ENCODE data around the gene SLC39A8.
"Not testable (repeated sequence)": the region's sequence is repeated elsewhere in the genome, so short reads cannot be mapped to it uniquely, and the experiment has no call there.

SLC39A8 gene

GRCh38 chr4:102344954-102345794, at the start of gene SLC39A8:
Gene SLC39A8, minus strand, starts transcription at chr4:102345482. Its CDS starts 820 bp downstream, at chr4:102344662.
- DNase-seq = peak; percentile 76

- no peak for DNase-seq
These were observed 46.9 kb upstream of the SLC39A8 start for GRCh38 chr4:102392033-102392744.

- DNase-seq = no peak
These were observed 45.2 kb upstream of the SLC39A8 start for GRCh38 chr4:102390438-102390837.

GRCh38 chr4:102388611-102389010, 43.3 kb upstream of the SLC39A8 start:
- DNase-seq = no peak

GRCh38 chr4:102387552-102388150, 42.4 kb upstream of the SLC39A8 start:
- no peak for DNase-seq

GRCh38 chr4:102386966-102387365, 41.7 kb upstream of the SLC39A8 start:
- no peak for DNase-seq

GRCh38 chr4:102380253-102380652, 35.0 kb upstream of the SLC39A8 start:
- DNase-seq = not testable (repeated sequence)

- no peak for DNase-seq
These were observed 17.7 kb upstream of the SLC39A8 start for GRCh38 chr4:102362922-102363432.

GRCh38 chr4:102358128-102358527, 12.8 kb upstream of the SLC39A8 start:
- no peak for DNase-seq

GRCh38 chr4:102357637-102358036, 12.4 kb upstream of the SLC39A8 start:
- DNase-seq = not testable (repeated sequence)

GRCh38 chr4:102356562-102357202, 11.4 kb upstream of the SLC39A8 start:
- no peak for DNase-seq

- DNase-seq = no peak
These were observed 10.5 kb upstream of the SLC39A8 start for GRCh38 chr4:102355748-102356147.

GRCh38 chr4:102354671-102355454, 9.6 kb upstream of the SLC39A8 start:
- no peak for DNase-seq

- DNase-seq = no peak
These were observed 7.5 kb upstream of the SLC39A8 start for GRCh38 chr4:102352781-102353180.

- no peak for DNase-seq
These were observed 5.4 kb upstream of the SLC39A8 start for GRCh38 chr4:102350634-102351033.

- DNase-seq = no peak
These were observed 3.4 kb upstream of the SLC39A8 start for GRCh38 chr4:102348701-102349100.

GRCh38 chr4:102345795-102346100, 466 bp upstream of the SLC39A8 start:
- no peak for DNase-seq

- no peak for DNase-seq
These were observed 745 bp downstream of the SLC39A8 start for GRCh38 chr4:102344520-102344953.

- DNase-seq = peak; percentile 33
These were observed 1.2 kb downstream of the SLC39A8 start for GRCh38 chr4:102343964-102344519.

- DNase-seq = no peak
These were observed 2.7 kb downstream of the SLC39A8 start for GRCh38 chr4:102342404-102343074.

GRCh38 chr4:102341201-102341600, 4.1 kb downstream of the SLC39A8 start:
- no peak for DNase-seq
